GM12891 (cell line): ENCODE measurements around the gene CBX5.

Source experiments
- PAX5 ChIP-seq: IDR thresholded peaks from 2 replicates; pipeline ENCODE4 v1.6.1; 2011; ENCODE audit warnings: low read length, moderate library complexity, mild to moderate bottlenecking; ENCODE audit not compliant: insufficient read depth, severe bottlenecking
- POLR2A ChIP-seq: IDR thresholded peaks from 2 replicates; pipeline ENCODE4 v1.6.1; 2011; ENCODE audit warnings: low read depth, low read length, control low read depth
- POLR2AphosphoS5 ChIP-seq: IDR thresholded peaks from 2 replicates; pipeline ENCODE4 v1.6.1; 2011; ENCODE audit warnings: low read depth, low read length, control low read depth
- POU2F2 ChIP-seq: IDR thresholded peaks from 2 replicates; pipeline ENCODE4 v1.6.1; 2011; ENCODE audit warnings: low read depth, mild to moderate bottlenecking, control low read depth, low read length, moderate library complexity
- SPI1 ChIP-seq: IDR thresholded peaks from 2 replicates; pipeline ENCODE4 v1.6.1; 2011; ENCODE audit warnings: low read depth, low read length, control low read depth
- TAF1 ChIP-seq: IDR thresholded peaks from 2 replicates; pipeline ENCODE4 v1.6.1; 2011; ENCODE audit warnings: low read depth, low read length, control low read depth

DNA sequence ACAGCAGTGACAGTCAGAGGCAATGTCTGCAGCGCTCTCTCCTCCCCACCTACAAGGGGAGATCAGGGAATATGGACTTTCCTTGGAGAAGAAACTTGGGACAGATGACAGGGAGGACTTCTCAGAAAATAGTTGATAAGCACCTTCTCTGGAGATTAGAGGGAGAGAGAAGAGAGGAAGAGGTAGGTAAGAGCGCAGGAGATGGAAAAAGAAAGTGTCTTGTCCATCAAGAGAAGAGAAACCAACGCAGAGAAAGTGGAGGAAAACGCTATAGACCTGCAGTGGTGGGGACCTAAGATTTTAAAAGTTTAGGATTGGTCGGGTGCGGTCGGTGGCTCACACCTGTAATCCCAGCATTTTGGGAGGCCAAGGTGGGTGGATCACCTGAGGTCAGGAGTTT, 75.6 kb downstream of the CBX5 start:
- TF ChIP-seq SPI1, result no peak
- TF ChIP-seq POLR2AphosphoS5, result no peak
- no peak for TF ChIP-seq POLR2A
- TF ChIP-seq POU2F2, result no peak
- TF ChIP-seq TAF1, result no peak
- no peak for TF ChIP-seq PAX5
